HG03135 (cell line): ENCODE measurements around the gene ATL2.
"Not testable (repeated sequence)": the region's sequence is repeated elsewhere in the genome, so short reads cannot be mapped to it uniquely, and the experiment has no call there.

ENCODE experiments used
- ATAC-seq: cut with Tn5 transposase; IDR thresholded peaks from one replicate; pipeline ENCODE4 v1.9.1; 2021; ENCODE audit warnings: mild to moderate bottlenecking, moderate library complexity; ENCODE audit not compliant: unreplicated experiment

ATL2 gene

GRCh38 chr2:38277245-38278116 is 99.6 kb downstream of the ATL2 start:
- no peak for ATAC-seq

DNA sequence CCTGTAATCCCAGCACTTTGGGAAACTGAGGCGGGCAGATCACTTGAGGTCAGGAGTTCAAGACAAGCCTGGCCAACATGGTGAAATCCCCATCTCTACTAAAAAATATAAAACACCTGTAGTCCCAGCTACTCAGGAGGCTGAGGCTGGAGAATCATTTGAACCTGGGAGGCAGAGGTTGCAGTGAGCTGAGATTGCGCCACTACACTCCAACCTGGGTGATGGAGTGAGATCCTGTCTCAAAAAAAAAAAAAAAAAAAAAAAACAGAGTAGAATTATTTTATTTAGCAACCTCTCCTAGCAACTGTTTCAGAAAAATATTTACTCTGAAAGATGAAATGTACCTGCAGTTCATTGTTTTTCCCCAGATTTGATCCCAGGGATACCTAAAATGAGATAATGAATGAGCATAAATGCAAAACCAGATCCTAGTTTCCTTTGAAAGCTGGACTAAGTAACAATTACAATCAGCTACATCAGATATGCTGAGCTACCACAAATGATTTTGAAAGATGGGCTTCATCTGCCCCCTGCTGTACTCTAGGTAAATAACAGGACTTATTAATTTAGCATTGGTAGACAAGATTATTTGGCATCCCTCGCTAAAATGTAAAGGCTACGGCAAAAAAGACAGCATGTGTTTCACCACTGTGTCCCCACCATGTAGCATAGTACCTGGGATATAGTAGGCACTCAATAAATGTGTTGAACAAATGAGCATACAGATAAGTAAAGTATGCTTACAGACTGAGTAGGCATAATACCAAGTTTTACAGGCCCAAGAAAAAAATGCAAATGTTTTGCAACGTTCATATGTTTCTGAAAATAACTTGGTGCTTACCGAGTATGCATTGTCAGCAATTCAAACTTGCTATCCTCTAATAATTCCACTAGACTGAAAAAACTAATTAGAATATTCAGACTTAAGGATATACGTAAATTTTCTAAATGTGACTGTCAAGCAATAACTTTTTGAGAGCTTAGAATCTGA is 102.5 kb downstream of the ATL2 start:
- ATAC-seq, result no peak

DNA sequence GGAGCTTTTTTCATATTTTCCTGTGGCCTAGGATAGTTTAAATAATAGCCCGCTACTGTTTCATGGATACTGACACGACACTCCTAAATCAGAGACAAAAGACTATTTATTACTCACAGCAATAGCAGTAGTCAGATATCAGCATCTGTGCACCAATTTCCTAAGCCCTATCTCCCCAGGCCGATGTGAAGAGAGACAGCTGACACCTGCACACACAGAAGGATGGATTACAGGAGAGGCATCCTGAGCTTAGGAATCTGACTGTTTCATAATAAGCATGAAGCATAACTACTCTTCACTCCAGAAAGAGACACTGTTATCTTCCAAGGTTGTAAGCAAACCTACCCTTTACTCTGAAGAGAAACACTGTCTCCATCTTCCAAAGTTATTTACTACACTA is 105.4 kb downstream of the ATL2 start:
- ATAC-seq, result no peak

GRCh38 chr2:38269421-38269820 is 107.7 kb downstream of the ATL2 start:
- ATAC-seq, result no peak

- ATAC-seq, result no peak
Observed at GRCh38 chr2:38268691-38269327, 108.3 kb downstream of the ATL2 start.

GRCh38 chr2:38268001-38268400 is 109.1 kb downstream of the ATL2 start:
- ATAC-seq, result no peak

GRCh38 chr2:38267270-38267925 is 109.7 kb downstream of the ATL2 start:
- no peak for ATAC-seq

DNA sequence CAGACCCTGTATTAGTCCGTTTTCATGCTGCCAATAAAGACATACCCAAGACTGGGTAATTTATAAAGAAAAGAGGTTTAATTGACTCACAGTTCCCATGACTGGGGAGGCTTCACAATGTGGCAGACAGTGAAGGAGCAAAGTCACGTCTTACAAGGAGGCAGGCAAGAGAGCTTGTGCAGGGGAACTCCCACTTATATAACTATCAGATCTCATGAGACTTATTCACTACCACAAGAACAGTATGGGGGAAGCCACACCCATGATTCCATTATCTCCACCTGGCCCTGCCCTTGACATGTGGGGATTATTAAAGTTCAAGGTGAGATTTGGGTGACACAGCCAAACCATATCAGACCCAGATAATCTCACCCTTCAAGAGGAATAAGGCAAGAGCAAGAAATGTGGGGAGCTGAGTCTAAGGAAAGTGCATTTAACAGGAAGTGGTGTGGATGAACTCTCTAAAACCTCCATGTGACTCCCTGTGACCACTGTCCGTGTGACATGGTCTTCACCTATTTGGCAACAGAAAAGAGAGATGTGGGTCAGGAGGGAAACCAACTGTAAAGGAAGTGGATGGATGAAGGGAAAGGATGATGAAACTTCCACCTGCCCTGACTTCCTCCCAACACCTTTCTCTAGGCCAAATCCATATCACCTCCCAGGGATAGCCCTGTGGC is 110.6 kb downstream of the ATL2 start:
- no peak for ATAC-seq

- no peak for ATAC-seq
Observed at GRCh38 chr2:38265461-38265860, 111.6 kb downstream of the ATL2 start.

- no peak for ATAC-seq
Observed at GRCh38 chr2:38264396-38265221, 112.5 kb downstream of the ATL2 start.

DNA sequence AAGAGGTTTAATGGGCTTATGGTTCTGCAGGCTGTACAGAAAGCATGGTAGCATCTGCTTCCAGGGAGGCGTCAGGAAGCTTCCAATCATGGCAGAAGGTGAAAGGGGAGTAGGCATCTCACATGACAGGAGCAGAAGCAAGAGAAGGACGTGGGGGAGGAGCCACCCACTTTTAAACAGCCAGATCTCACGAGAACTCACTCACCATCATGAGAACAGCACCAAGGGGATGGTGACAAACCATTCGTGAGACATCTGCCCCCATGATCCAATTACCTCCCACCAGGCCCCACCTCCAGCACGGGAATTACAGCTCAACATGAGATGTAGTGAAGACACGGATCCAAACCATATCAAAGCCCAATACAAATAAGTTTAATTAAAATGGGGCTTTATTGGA is 113.8 kb downstream of the ATL2 start:
- ATAC-seq, result no peak

DNA sequence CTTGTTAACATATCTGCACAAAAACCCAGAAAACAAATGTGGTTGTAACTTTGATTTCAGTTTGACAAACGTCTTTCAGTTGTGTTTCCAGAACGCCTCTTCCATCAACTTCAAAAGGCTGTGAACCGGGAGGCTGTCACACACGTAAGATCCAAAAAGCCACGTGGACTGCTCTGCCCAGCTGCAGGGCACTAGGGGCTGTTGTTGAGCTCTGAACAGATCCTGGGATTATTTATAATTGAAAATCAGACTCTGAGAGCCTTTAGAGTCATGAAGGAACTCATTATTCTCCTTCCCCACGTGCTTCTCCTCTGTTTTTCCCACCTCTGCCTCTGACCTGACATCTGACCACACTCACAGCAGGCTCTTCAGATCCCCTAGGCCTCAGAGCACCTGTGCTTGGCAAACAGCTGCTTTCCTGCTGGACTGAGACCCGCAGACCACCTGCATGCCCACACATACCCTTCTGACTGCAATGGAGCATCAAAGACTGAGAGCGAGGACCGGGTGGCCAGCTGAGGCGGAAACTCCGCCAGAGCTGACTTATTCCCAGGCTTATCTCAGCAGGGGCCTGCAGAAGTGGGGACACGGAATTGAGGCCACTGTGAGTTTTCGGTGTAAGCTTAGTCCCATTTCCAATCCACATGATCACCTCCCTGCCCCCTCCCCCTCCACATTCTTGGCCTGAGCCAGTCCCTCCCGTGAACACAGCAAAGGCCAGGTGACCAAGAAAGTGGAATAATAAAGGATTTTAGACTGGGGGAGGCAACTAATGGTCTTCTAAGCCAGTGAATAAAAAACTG is 114.8 kb downstream of the ATL2 start:
- no peak for ATAC-seq

- ATAC-seq, result no peak
Observed at GRCh38 chr2:38261569-38262068, 115.5 kb downstream of the ATL2 start.

DNA sequence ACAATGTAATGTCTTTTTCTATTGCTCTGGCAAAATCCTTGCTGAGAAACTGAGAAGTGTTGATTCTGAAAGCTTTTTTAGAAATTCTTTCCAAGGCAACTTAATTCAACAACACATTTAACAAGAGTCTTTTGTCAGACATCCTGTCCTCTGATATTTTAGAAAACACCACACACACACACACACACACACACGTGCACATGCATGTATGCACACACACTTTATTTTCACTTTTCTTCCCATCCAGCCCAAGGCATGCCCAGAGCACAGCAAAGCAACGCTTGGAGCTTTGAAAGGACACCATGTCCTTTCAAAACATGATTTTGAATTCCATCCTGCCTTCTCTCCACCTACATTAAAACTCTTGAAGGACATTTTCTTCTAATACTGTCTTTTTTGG is 116.1 kb downstream of the ATL2 start:
- ATAC-seq, result no peak

DNA sequence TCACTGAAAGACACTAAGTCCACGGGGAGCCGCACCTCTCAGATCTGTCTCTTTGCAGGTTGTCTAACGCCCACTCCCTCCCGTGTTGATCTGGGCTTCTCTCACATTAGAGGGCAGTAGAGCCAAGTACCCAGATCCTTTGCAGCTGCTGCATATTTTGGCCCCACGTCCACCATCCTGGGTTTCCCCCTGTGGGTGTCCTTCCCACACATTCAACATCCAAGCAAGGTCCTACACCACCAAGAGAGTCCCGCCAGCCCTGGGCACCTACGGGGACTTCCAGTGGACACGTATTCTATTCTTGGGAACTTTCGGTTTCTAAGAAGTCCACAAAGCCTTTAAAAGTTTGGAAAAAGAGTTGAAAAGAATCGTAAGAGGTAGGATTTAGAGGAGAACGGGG is 116.6 kb downstream of the ATL2 start:
- no peak for ATAC-seq

DNA sequence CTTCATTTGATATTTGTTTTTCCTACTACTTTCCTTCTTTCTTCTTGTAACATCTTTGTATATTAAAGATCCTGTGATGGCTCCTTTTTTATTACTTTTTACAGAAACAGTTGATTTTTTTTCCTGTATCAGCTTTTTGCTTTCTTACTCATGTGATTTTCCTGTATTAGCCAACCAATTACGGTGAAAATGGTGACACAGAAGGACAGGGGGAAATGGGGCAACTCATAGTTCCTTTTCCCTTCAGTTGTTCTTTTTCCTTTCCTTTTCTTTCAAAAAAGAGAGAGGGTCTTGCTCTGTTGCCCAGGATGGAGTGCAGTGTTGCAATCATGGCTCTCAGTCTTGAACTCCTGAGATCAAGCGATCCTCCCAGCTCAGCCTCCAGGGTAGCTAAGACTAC is 117.8 kb downstream of the ATL2 start:
- no peak for ATAC-seq

GRCh38 chr2:38257680-38258079 is 119.4 kb downstream of the ATL2 start:
- not testable (repeated sequence) for ATAC-seq

DNA sequence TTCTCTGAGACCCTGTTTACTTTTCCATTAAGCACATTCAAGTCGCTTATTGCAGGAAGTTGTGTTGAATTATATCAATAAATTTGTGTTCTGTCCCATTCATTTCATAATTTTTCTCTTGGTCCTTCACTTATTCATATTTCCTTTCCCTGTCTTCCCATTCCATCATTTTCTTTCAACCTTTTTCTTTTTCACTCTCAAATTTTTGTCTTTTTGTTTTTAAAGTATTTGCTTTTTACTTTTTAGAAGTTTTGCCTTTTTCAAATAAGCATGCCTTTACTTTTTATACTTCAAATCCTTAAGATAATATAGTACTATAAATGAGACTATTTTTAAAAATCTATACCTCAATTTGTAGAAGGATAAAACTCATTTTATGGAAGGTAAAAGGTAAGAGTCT is 120.5 kb downstream of the ATL2 start:
- ATAC-seq, result no peak
